Trophoblast cell (in vitro differentiated cells and primary cell): ENCODE data around the gene FAM120B.

Source experiments
- DNase-seq, 2 donors: peaks; one replicate each; pipeline ENCODE4 v3.0.0-alpha.2; 2016
- H2AFZ ChIP-seq: 2 replicates; pipeline ENCODE4 v1.6.1; 2013; ENCODE audit warnings: low read length, moderate library complexity, mild to moderate bottlenecking; ENCODE audit not compliant: insufficient read depth, poor library complexity
- H2AK5ac ChIP-seq: 2 replicates; pipeline ENCODE4 v1.6.1; 2013; ENCODE audit warnings: mild to moderate bottlenecking, low read length
- H2BK120ac ChIP-seq: 2 replicates; pipeline ENCODE4 v1.6.1; 2013; ENCODE audit warnings: low read length, mild to moderate bottlenecking, moderate library complexity; ENCODE audit not compliant: insufficient read depth, poor library complexity
- H2BK12ac ChIP-seq: 2 replicates; pipeline ENCODE4 v1.6.1; 2013; ENCODE audit warnings: mild to moderate bottlenecking, low read length, moderate library complexity
- H2BK5ac ChIP-seq: 2 replicates; pipeline ENCODE4 v1.6.1; 2013; ENCODE audit warnings: low read length, low read depth, moderate library complexity, mild to moderate bottlenecking; ENCODE audit not compliant: poor library complexity
- H3K14ac ChIP-seq: 2 replicates; pipeline ENCODE4 v1.6.1; 2013; ENCODE audit warnings: mild to moderate bottlenecking, low read length
- H3K18ac ChIP-seq: 2 replicates; pipeline ENCODE4 v1.6.1; 2013; ENCODE audit warnings: mild to moderate bottlenecking, low read length
- H3K23ac ChIP-seq: 2 replicates; pipeline ENCODE4 v1.6.1; 2013; ENCODE audit warnings: low read length
- H3K27ac ChIP-seq: 2 replicates; pipeline ENCODE4 v1.5.1; 2013; ENCODE audit warnings: low read depth, mild to moderate bottlenecking, inconsistent platforms, low read length, moderate library complexity
- H3K27me3 ChIP-seq: 2 replicates; pipeline ENCODE4 v1.6.1; 2013; ENCODE audit warnings: inconsistent platforms, mild to moderate bottlenecking, low read length, moderate library complexity; ENCODE audit not compliant: insufficient read depth
- H3K36me3 ChIP-seq, 2 experiments: 1 replicate in 1 of 2; 2 replicates in 1 of 2; pipeline ENCODE4 v1.6.1; 2013; ENCODE audit warnings: low read length in 2 of 2, mild to moderate bottlenecking in 2 of 2, moderate library complexity in 1 of 2; ENCODE audit not compliant: insufficient read depth in 2 of 2, control insufficient read depth in 1 of 2
- H3K4ac ChIP-seq: 2 replicates; pipeline ENCODE4 v1.6.1; 2013; ENCODE audit warnings: low read depth, mild to moderate bottlenecking, low read length, moderate library complexity
- H3K4me1 ChIP-seq, 2 experiments: 1 replicate in 1 of 2; 2 replicates in 1 of 2; pipeline ENCODE4 v1.6.1; 2013; ENCODE audit warnings: low read length in 2 of 2, mild to moderate bottlenecking in 2 of 2, moderate library complexity in 1 of 2; ENCODE audit not compliant: insufficient read depth in 2 of 2, control insufficient read depth in 1 of 2
- H3K4me2 ChIP-seq: 2 replicates; pipeline ENCODE4 v1.6.1; 2013; ENCODE audit warnings: inconsistent platforms, mild to moderate bottlenecking, low read length, moderate library complexity
- H3K4me3 ChIP-seq: 2 replicates; pipeline ENCODE4 v1.5.1; 2013; ENCODE audit warnings: mild to moderate bottlenecking, low read depth, low read length, inconsistent platforms
- H3K79me1 ChIP-seq: one replicate; pipeline ENCODE4 v1.6.1; 2013; ENCODE audit warnings: low read length
- H3K79me2 ChIP-seq: 2 replicates; pipeline ENCODE4 v1.6.1; 2013; ENCODE audit warnings: low read length, mild to moderate bottlenecking; ENCODE audit not compliant: control insufficient read depth, insufficient read depth, poor library complexity
- H3K9ac ChIP-seq: 2 replicates; pipeline ENCODE4 v1.6.1; 2013; ENCODE audit warnings: mild to moderate bottlenecking, low read length
- H3K9me3 ChIP-seq: 2 replicates; pipeline ENCODE4 v1.6.1; 2013; ENCODE audit warnings: low read depth, mild to moderate bottlenecking, control low read depth, inconsistent platforms, low read length; ENCODE audit not compliant: insufficient read depth
- H4K12ac ChIP-seq: 2 replicates; pipeline ENCODE4 v1.6.1; 2013; ENCODE audit warnings: low read depth, mild to moderate bottlenecking, low read length, moderate library complexity
- H4K8ac ChIP-seq: 2 replicates; pipeline ENCODE4 v1.6.1; 2013; ENCODE audit warnings: low read depth, mild to moderate bottlenecking, low read length, moderate library complexity
- H4K91ac ChIP-seq: one replicate; pipeline ENCODE4 v1.6.1; 2013; ENCODE audit warnings: low read depth, mild to moderate bottlenecking, low read length, moderate library complexity
- WGBS: extraction: QIAGEN DNeasy Blood & Tissue Kit; methylation state at CpG from one replicate; pipeline ENCODE4 v1.1.7; 2013; ENCODE audit warnings: missing lambda C conversion rate; ENCODE audit not compliant: insufficient read length, insufficient coverage; ENCODE audit errors: extremely low coverage; 5-methylcytosine and 5-hydroxymethylcytosine counted together

FAM120B gene

DNA sequence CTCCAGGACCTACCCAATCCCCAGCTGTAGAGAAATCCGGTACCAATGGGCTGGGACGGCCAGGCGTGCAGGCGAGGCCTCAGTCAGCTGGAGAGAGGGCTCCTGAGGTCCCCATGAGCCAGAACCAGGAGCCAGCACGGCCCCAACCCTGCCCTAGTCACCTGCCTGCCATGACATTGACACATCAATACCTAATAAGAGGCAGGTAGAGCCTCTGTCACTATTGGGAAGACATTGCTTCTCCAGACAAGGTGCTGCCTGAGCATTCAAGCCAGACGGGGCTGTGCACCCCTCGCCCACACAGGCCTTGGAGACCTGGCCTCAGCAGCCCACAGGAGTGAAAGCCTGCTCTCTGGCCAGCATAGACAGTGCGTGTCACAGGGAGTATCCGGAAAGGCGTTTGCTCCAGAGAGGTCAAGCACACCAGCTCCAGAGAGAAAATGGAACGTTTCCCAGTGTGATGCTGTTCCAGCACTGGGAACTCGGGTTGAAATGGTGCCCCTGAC lies 19.1 kb upstream of the FAM120B start:
- Histone ChIP-seq H3K4ac (no peak overlapping the region), H3K4me1 (peaks cover 10 to 35% of the 10 kb centered on the region in 2 experiments), H4K12ac (no peak overlapping the region), H3K27me3 (peaks cover 38% of the 10 kb centered on the region), H3K79me2 (no peaks in the 10 kb centered on the region), H4K91ac (no peak overlapping the region), H3K4me3 (no peak overlapping the region), H3K14ac (no peak overlapping the region), H2BK120ac (no peak overlapping the region), H3K36me3 (peaks cover 28 to 31% of the 10 kb centered on the region in 2 experiments), H3K4me2 (no peak overlapping the region), H4K8ac (no peak overlapping the region), H2BK12ac (no peak overlapping the region), H2BK5ac (no peak overlapping the region), H2AFZ (no peak overlapping the region), H3K18ac (no peak overlapping the region), H2AK5ac (no peak overlapping the region), H3K9ac (no peak overlapping the region), H3K23ac (no peak overlapping the region), H3K9me3 (peaks cover 8% of the 10 kb centered on the region), H3K79me1 (peaks cover 3% of the 10 kb centered on the region), H3K27ac (no peak overlapping the region)
- no CpG with 5 or more reads among the region's 12 CpGs for WGBS
- no peak for DNase-seq

DNA sequence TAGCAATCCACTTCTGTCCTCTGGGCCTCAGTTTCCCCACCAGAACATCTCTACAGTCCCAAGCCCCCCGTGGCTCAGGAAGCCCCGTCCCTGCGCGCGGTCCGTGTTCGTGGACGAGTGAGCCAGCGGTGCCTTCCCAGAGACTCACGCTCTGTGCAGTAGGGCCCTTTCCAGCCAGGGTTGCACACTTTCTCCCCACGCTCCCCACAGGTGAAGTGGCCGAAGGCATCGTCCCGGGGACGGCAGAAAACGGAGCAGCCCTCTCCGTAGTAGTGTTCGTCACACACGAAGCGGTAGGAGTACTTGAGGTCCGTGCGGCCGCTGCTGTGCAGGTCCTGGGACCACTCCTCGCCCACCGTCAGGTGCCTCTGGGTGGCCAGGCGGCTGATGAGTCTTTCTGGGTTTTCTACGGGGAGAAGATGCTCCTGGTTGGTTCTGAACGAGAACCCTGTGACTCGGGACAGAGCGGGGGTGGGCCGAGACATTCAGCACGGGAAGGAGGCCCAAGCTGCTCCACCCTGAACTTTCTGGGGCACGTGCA lies 18.4 kb upstream of the FAM120B start:
- no peak overlapping the region for H2BK12ac ChIP-seq
- no peak for DNase-seq
- H3K14ac ChIP-seq = no peak overlapping the region
- no peak overlapping the region for H3K4ac ChIP-seq
- no peak overlapping the region for H3K9ac ChIP-seq
- H4K12ac ChIP-seq = no peak overlapping the region
- no peak overlapping the region for H3K27ac ChIP-seq
- H3K36me3 ChIP-seq = peaks cover 23 to 24% of the 10 kb centered on the region in 2 experiments
- no peak overlapping the region for H4K8ac ChIP-seq
- peaks cover 10 to 35% of the 10 kb centered on the region in 2 experiments for H3K4me1 ChIP-seq
- no peak overlapping the region for H3K4me3 ChIP-seq
- no peak overlapping the region for H3K4me2 ChIP-seq
- H3K18ac ChIP-seq = no peak overlapping the region
- peaks cover 46% of the 10 kb centered on the region for H3K27me3 ChIP-seq
- no peak overlapping the region for H2BK120ac ChIP-seq
- H3K23ac ChIP-seq = no peak overlapping the region
- no peak overlapping the region for H2BK5ac ChIP-seq
- H4K91ac ChIP-seq = no peak overlapping the region
- H3K79me1 ChIP-seq = peaks cover 3% of the 10 kb centered on the region
- peaks cover 8% of the 10 kb centered on the region for H3K9me3 ChIP-seq
- no CpG with 5 or more reads among the region's 33 CpGs for WGBS
- H2AFZ ChIP-seq = no peak overlapping the region
- H2AK5ac ChIP-seq = no peak overlapping the region
- no peaks in the 10 kb centered on the region for H3K79me2 ChIP-seq

DNA sequence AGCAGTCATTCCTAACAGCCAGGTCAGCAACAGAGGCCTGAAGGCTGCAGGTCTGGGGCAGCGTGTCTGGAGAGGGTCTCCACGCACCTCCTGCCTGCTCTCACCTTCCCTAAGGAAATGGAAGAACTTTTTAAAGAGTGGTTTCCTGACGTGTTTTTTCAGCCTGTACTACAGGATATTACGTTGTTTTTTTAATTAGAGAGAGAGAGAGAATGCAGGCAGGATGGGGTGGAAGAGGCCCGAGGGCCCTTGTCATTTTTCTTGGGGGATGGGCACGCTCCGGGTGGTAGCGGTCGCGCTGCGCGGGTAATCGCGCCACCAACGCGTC lies 17.7 kb upstream of the FAM120B start:
- Histone ChIP-seq H2AFZ (no peak overlapping the region), H3K18ac (no peak overlapping the region), H3K79me1 (peaks cover 3% of the 10 kb centered on the region), H4K8ac (no peak overlapping the region), H3K27ac (no peak overlapping the region), H3K27me3 (peaks cover 52% of the 10 kb centered on the region), H2BK5ac (no peak overlapping the region), H3K23ac (no peak overlapping the region), H2AK5ac (no peak overlapping the region), H3K14ac (no peak overlapping the region), H2BK12ac (no peak overlapping the region), H4K91ac (no peak overlapping the region), H3K79me2 (no peaks in the 10 kb centered on the region), H3K36me3 (peaks cover 16 to 18% of the 10 kb centered on the region in 2 experiments), H4K12ac (no peak overlapping the region), H3K4me1 (peaks cover 10 to 35% of the 10 kb centered on the region in 2 experiments), H3K4ac (no peak overlapping the region), H3K4me3 (peak overlapping the region; percentile 77), H3K4me2 (peak overlapping the region; percentile 73), H3K9me3 (peaks cover 8% of the 10 kb centered on the region), H2BK120ac (no peak overlapping the region), H3K9ac (no peak overlapping the region)
- no peak for DNase-seq
- WGBS = no CpG with 5 or more reads among the region's 16 CpGs

DNA sequence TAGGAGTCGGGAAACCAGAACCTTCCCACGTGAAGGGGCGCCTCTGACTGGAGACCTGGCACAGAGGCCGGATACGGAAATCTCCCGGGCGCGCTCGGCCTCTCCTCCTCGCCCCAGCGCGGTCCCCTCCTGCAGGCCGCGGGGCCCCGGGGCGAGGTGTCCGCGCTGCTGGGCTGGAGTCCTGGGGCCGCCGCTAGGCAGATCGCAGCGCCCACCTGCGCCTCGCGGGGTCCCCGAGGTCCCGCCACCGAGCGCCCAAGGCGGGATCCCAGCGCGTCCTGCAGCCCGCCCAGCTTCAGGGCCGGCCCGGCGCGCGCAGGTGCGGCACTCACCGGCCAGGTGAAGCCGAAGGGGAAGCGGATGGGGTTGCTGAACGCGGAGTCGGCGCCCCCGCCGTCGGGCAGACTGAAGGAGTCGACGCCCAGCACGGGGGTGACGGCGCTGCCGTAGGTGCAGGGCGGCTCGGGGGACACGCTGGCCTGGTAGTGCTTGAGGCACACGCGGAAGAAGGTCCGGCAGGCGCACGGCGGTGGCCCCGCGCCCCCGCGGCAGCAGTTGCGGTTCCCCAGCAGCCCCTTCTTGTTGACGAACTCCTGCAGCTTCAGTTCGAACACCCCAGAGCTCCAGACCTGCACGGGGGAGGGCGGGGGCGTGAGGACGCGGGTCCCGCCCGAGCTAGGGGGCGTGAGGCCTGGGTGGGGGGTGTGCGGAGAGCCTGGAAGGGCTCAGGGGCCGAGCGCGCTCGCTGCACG lies 17.2 kb upstream of the FAM120B start:
- Histone ChIP-seq H3K9ac (no peak overlapping the region), H3K9me3 (peaks cover 8% of the 10 kb centered on the region), H3K79me1 (peaks cover 3% of the 10 kb centered on the region), H3K4ac (no peak overlapping the region), H4K8ac (no peak overlapping the region), H3K79me2 (no peaks in the 10 kb centered on the region), H2BK120ac (no peak overlapping the region), H3K4me2 (peak overlapping the region; percentile 73), H2AFZ (peak overlapping the region; percentile 45), H3K4me3 (peak overlapping the region; percentile 77), H2AK5ac (no peak overlapping the region), H3K27ac (no peak overlapping the region), H2BK12ac (no peak overlapping the region), H3K14ac (peak overlapping the region; percentile 3), H4K12ac (no peak overlapping the region), H3K18ac (peak overlapping the region; percentile 24), H3K23ac (no peak overlapping the region), H3K4me1 (peaks cover 10 to 35% of the 10 kb centered on the region in 2 experiments), H2BK5ac (no peak overlapping the region), H3K27me3 (peaks cover 57% of the 10 kb centered on the region), H4K91ac (peak overlapping the region; percentile 1), H3K36me3 (peaks cover 13 to 18% of the 10 kb centered on the region in 2 experiments)
- DNase-seq = no peak
- no CpG with 5 or more reads among the region's 85 CpGs for WGBS
